Coronary artery (tissue), 2 donors: ENCODE results near the gene COL9A1.

Experiments used
- DNase-seq: peaks from one replicate; pipeline ENCODE4 v3.0.0-alpha.2; 2017; ENCODE audit warnings: low spot score
- H3K27ac ChIP-seq, 2 donors: fragments of 200-600 bp; sonication (generic); one replicate each; pipeline ENCODE4 v1.5.1; 2016 to 2019
- H3K4me3 ChIP-seq: fragments of 200-600 bp; sonication (generic); 2 replicates; pipeline ENCODE4 v1.5.1; 2016; ENCODE audit warnings: mild to moderate bottlenecking, moderate library complexity
- TF ChIP-seq, protein P1 (sequence below): fragments of 200-600 bp; sonication (generic); IDR thresholded peaks from one replicate; pipeline ENCODE4 v1.5.1; 2019; ENCODE audit warnings: antibody characterized with exemption

The COL9A1 gene

DNA sequence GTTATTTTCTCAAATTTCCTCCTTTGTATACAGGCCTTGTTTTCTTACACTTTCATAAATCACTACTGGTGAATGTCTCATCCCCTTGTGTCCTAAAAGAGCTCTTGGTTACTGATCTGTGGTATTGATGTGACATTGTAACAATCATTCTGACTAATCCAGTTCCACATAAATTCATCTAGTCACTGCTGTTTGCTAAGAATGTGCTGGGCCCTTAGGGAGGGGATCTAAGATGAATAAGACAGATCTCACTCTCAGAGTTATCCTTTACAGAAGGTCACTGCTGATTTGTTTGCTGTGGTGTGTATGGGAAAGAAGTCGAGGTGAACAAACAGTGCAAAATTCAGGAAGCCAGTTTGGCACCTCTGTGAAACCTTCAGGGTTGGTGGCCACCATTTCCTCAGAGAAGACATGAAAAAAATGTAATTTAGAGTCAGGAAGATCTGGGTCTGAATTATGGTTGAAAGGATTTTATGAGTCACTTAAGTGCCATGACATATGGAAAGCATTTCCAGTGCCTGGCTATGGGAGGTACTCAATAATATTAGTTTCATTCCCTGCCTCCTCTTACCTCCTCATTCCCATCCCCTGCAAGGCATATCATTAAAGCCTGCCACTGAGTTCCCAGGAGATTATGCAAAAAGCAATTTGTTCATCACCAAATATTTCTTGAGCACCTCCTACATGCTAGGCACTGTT lies 121.8 kb downstream of the COL9A1 start:
- no peak overlapping the region for H3K27ac ChIP-seq
- no peak for DNase-seq
- H3K4me3 ChIP-seq = no peak overlapping the region
- TF ChIP-seq, protein P1, sequence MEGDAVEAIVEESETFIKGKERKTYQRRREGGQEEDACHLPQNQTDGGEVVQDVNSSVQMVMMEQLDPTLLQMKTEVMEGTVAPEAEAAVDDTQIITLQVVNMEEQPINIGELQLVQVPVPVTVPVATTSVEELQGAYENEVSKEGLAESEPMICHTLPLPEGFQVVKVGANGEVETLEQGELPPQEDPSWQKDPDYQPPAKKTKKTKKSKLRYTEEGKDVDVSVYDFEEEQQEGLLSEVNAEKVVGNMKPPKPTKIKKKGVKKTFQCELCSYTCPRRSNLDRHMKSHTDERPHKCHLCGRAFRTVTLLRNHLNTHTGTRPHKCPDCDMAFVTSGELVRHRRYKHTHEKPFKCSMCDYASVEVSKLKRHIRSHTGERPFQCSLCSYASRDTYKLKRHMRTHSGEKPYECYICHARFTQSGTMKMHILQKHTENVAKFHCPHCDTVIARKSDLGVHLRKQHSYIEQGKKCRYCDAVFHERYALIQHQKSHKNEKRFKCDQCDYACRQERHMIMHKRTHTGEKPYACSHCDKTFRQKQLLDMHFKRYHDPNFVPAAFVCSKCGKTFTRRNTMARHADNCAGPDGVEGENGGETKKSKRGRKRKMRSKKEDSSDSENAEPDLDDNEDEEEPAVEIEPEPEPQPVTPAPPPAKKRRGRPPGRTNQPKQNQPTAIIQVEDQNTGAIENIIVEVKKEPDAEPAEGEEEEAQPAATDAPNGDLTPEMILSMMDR = no peak

DNA sequence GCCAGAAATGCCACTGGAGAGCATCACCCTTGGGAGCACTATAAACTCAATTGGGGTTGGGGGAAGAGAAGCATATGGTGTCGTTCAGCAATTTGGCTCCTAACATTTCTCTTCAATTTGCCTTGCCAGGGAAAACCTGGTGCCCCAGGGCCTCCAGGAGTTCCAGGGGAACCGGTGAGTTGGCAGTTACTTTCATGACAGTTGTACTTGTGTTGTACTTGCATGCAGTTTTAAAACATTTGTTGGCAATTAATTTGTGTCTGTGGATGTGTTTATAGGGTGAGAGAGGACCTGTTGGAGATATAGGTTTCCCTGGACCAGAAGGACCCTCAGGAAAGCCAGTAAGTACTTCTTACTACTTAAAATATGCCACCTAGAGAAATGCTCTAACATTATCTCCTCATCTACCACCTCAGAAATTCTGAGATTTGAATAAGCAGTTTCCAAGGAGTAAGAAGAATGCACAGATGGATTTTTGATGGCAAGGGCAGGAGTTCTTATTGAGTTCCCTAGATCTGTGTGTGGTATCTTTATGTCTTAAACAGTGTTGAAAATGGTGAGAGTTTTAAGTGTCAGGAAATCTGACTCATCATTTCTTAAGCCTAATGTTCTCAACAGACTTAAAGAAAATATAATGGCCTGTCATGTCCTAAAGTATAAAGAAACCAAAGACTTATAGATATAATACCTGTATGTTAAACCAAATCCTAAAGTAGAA lies 122.5 kb downstream of the COL9A1 start:
- TF ChIP-seq, protein P1 = no peak
- DNase-seq = no peak
- H3K4me3 ChIP-seq = no peak overlapping the region
- H3K27ac ChIP-seq = no peak overlapping the region

DNA sequence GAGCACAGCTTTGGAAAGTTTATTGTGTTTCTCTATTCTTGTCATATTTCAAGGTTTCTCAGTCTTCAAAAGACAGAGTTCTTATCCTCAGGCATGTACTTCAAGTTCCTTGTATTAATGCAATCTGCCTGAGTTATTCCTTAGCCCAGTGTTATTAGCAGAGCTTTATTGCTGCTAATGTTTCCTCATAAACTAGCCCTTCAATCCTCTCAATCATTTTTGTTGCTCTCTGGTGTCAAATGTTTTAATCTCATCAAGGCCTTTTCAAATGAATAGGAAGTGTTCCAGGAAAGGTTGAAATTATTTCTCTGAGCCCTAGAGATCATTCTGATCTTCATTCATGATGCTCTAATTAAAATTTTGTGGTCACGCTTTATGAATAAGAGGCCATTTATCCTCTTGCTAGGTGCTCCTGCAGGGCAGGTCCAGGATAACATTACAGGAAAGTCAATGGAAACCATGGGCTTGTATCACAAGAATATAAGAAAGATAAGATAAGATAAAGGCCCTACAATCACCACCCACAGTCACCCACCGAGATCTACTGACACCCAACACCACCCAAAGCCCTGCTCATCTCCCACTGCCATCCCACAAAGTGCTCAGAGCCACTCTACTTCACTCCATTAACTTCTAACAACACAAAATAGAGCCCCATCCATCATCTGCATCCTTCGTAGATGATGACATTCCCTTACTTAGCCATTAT lies 125.9 kb downstream of the COL9A1 start:
- H3K4me3 ChIP-seq = no peak overlapping the region
- TF ChIP-seq, protein P1 = no peak
- DNase-seq = no peak
- no peak overlapping the region for H3K27ac ChIP-seq

DNA sequence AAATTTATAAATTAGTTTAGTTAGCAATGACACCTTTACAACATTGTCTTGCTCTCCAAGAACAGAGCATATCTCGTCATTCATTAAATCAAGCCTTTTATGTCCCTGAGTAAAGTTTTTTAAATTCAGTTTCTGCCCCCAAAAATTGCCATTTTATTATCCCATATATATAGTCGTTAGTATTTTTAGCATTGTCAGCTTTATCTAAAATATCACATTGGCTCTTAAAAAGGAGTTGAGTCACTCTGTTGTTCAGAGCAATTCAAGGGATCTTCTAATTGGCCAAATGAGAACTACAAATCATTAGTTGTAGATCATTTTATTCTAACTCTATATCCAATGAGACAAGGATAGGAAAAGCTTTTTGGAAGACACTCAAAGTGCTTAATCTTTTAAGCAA lies 127.1 kb downstream of the COL9A1 start:
- Histone ChIP-seq H3K27ac (no peak overlapping the region), H3K4me3 (no peak overlapping the region)
- DNase-seq = no peak
- TF ChIP-seq, protein P1 = no peak

DNA sequence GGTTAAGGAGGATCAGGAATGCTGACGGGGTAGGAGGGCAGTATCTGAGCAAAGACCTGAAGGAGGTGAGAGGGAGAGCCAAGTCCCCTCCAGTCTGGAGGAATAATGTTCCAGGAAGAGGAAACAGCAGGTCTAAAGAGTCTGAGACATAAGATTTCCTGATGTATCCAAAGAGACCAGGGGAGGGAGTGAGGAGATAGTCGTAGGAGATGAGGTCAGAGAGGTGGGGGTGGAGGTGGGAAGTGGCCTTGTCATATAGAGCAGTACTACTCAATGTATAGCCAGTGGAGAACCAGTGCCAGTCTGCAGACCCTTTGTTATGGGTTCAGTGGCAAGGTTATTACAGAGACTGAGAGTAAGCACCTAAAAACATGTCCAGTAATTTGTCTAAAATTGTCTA lies 130.6 kb downstream of the COL9A1 start:
- no peak for DNase-seq
- H3K4me3 ChIP-seq = no peak overlapping the region
- no peak overlapping the region for H3K27ac ChIP-seq
- TF ChIP-seq, protein P1 = no peak

DNA sequence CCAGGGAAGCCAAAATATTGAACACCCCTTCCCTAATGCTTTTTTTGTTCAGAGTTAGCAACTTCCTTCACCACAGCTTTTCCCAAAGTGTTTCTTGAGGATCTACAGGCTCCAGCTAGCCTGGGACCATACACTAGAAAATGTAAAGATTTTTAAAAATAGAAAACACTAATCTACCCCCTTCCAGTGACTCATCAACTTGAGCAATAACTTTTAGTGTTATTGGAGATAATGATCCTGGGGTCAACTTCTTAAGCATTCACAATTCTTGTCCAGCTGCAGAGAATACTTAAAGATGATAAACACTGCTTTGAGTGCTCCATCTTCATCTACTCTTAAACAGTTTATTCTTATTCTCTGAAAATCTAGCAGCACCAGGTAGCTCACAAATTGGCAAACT lies 131.6 kb downstream of the COL9A1 start:
- no peak overlapping the region for H3K27ac ChIP-seq
- DNase-seq = no peak
- H3K4me3 ChIP-seq = no peak overlapping the region
- TF ChIP-seq, protein P1 = no peak
